CD4-positive, CD25-positive, alpha-beta regulatory T cell (primary cell): Measurements from ENCODE around the gene B4GALT2. TPM values are rescaled to one million over a fixed set of nuclear protein-coding genes. Genes with fewer than 3 reads are reported as not detected.

Experiments used
- ATAC-seq, 2 donors: fragments of 150-1000 bp; cut with Tn5 transposase; one replicate each; pipeline ENCODE4 v1.10.0; 2021; ENCODE audit warnings: low read depth in 2 of 2, moderate number of reproducible peaks in 2 of 2, moderate library complexity in 1 of 2
- DNase-seq, 3 donors: peaks; one replicate each; pipeline versions ENCODE4 v3.0.0 to v3.0.0-alpha.2; 2012 to 2022; ENCODE audit warnings: mixed read lengths in 1 of 3
- H3K27ac ChIP-seq: one replicate; pipeline ENCODE4 v1.7.0; 2013; ENCODE audit warnings: mild to moderate bottlenecking, low read length; ENCODE audit not compliant: insufficient read depth, poor library complexity, severe bottlenecking
- H3K27me3 ChIP-seq: one replicate; pipeline ENCODE4 v1.7.0; 2013; ENCODE audit warnings: low read length; ENCODE audit not compliant: control insufficient read depth, insufficient read depth
- H3K36me3 ChIP-seq: one replicate; pipeline ENCODE4 v1.7.0; 2013; ENCODE audit warnings: mild to moderate bottlenecking, low read length, moderate library complexity; ENCODE audit not compliant: control insufficient read depth, insufficient read depth
- H3K4me1 ChIP-seq: 2 replicates; pipeline ENCODE4 v1.7.0; 2013; ENCODE audit warnings: mild to moderate bottlenecking, low read length; ENCODE audit not compliant: insufficient read depth, control insufficient read depth, poor library complexity, severe bottlenecking
- H3K4me3 ChIP-seq: one replicate; pipeline ENCODE4 v1.7.0; 2013; ENCODE audit warnings: low read depth, mild to moderate bottlenecking, low read length, moderate library complexity
- H3K9me3 ChIP-seq, 2 experiments: 1 replicate in 1 of 2; 2 replicates in 1 of 2; pipeline ENCODE4 v1.7.0; 2013; ENCODE audit warnings: low read length in 2 of 2, mild to moderate bottlenecking in 1 of 2, moderate library complexity in 1 of 2; ENCODE audit not compliant: control insufficient read depth in 2 of 2
- H3K27ac Mint-ChIP-seq, 3 donors: one replicate each; pipeline ENCODE4 v1.8.0; 2020 to 2022; ENCODE audit warnings: mild to moderate bottlenecking in 3 of 3, mixed read lengths in 3 of 3, moderate library complexity in 2 of 3
- H3K27me3 Mint-ChIP-seq: one replicate; pipeline ENCODE4 v1.8.0; 2022; ENCODE audit warnings: mild to moderate bottlenecking, mixed read lengths
- H3K36me3 Mint-ChIP-seq: one replicate; pipeline ENCODE4 v1.8.0; 2020; ENCODE audit warnings: mixed read lengths
- H3K4me1 Mint-ChIP-seq, 4 donors: one replicate each; pipeline ENCODE4 v1.8.0; 2020 to 2022; ENCODE audit warnings: mixed read lengths in 4 of 4, mild to moderate bottlenecking in 1 of 4
- H3K4me3 Mint-ChIP-seq, 4 donors: one replicate each; pipeline ENCODE4 v1.8.0; 2020 to 2022; ENCODE audit warnings: mild to moderate bottlenecking in 4 of 4, mixed read lengths in 4 of 4, moderate library complexity in 3 of 4
- H3K9me3 Mint-ChIP-seq, 7 donors: one replicate each; pipeline ENCODE4 v1.8.0; 2020 to 2022; ENCODE audit warnings: mixed read lengths in 7 of 7, mild to moderate bottlenecking in 3 of 7, moderate library complexity in 2 of 7
- polyA plus RNA-seq, 4 donors: library from polyadenylated mRNA; unstranded; fragments of 300-500 nt; fragmentation: Illumina TruSeq; gene quantifications; one replicate each; pipeline ENCODE4 v1.2.3, GENCODE V29; 2021
- total RNA-seq: library from RNA; stranded (reverse); gene quantifications from one replicate; pipeline ENCODE4 v1.2.3, GENCODE V29; 2022

B4GALT2 gene
- total and polyA plus RNA-seq, 5 donors from 2014 or later, result 0.20 to 0.86 (median 0.32) TPM

GRCh38 chr1:43979528-43980254 is 681 bp downstream of the B4GALT2 start:
- no peaks in the 10 kb centered on the region for H3K27me3 Mint-ChIP-seq
- no peaks in the 10 kb centered on the region for H3K27me3 ChIP-seq
- no peak overlapping the region for H3K27ac Mint-ChIP-seq
- peaks cover 0 to 1% (median 0%) of the 10 kb centered on the region in 7 donors for H3K9me3 Mint-ChIP-seq
- peaks cover 20% of the 10 kb centered on the region for H3K36me3 ChIP-seq
- H3K4me1 ChIP-seq, result peaks cover 34% of the 10 kb centered on the region
- DNase-seq (peak in 1 of 3 donors; percentile 33), ATAC-seq (no peak)
- peaks cover 18% of the 10 kb centered on the region for H3K36me3 Mint-ChIP-seq
- H3K9me3 ChIP-seq, result no peaks in the 10 kb centered on the region
- H3K4me3 ChIP-seq, result peak overlapping the region; percentile 37
- H3K27ac ChIP-seq, result no peak overlapping the region
- peaks cover 7 to 55% (median 25%) of the 10 kb centered on the region in 4 donors for H3K4me1 Mint-ChIP-seq
- peak overlapping the region; percentile 79 to 90 (median 87) for H3K4me3 Mint-ChIP-seq

GRCh38 chr1:43980255-43981134 is 1.5 kb downstream of the B4GALT2 start:
- Histone ChIP-seq H3K9me3 (no peaks in the 10 kb centered on the region), H3K27ac (no peak overlapping the region), H3K36me3 (peaks cover 20% of the 10 kb centered on the region), H3K4me1 (peaks cover 30% of the 10 kb centered on the region), H3K27me3 (no peaks in the 10 kb centered on the region), H3K4me3 (no peak overlapping the region)
- Mint-ChIP-seq H3K4me3 (peak overlapping the region; percentile 79 to 90 (median 87)), H3K27ac (no peak overlapping the region), H3K36me3 (peaks cover 18% of the 10 kb centered on the region), H3K4me1 (peaks cover 7 to 54% (median 25%) of the 10 kb centered on the region in 4 donors), H3K27me3 (no peaks in the 10 kb centered on the region), H3K9me3 (peaks cover 0 to 1% (median 0%) of the 10 kb centered on the region in 7 donors)
- DNase-seq (no peak), ATAC-seq (no peak)

GRCh38 chr1:43981135-43981491 is 2.1 kb downstream of the B4GALT2 start:
- Mint-ChIP-seq H3K4me1 (peaks cover 7 to 48% (median 23%) of the 10 kb centered on the region in 4 donors), H3K9me3 (peaks cover 0 to 1% (median 0%) of the 10 kb centered on the region in 7 donors), H3K27ac (no peak overlapping the region), H3K4me3 (peak overlapping the region in 3 of 4 donors; percentile 18 to 79 (median 48)), H3K36me3 (peaks cover 18% of the 10 kb centered on the region), H3K27me3 (no peaks in the 10 kb centered on the region)
- peaks cover 20% of the 10 kb centered on the region for H3K36me3 ChIP-seq
- H3K27ac ChIP-seq, result no peak overlapping the region
- no peaks in the 10 kb centered on the region for H3K27me3 ChIP-seq
- no peak for DNase-seq
- peaks cover 24% of the 10 kb centered on the region for H3K4me1 ChIP-seq
- no peak for ATAC-seq
- H3K9me3 ChIP-seq, result no peaks in the 10 kb centered on the region
- H3K4me3 ChIP-seq, result no peak overlapping the region

GRCh38 chr1:43981636-43982035 is 2.6 kb downstream of the B4GALT2 start:
- H3K27me3 Mint-ChIP-seq, result no peaks in the 10 kb centered on the region
- no peak overlapping the region for H3K27ac Mint-ChIP-seq
- DNase-seq, result no peak
- Histone ChIP-seq H3K4me1 (peaks cover 19% of the 10 kb centered on the region), H3K9me3 (no peaks in the 10 kb centered on the region), H3K27me3 (no peaks in the 10 kb centered on the region), H3K36me3 (peaks cover 16% of the 10 kb centered on the region), H3K27ac (no peak overlapping the region), H3K4me3 (no peak overlapping the region)
- peaks cover 0 to 1% (median 0%) of the 10 kb centered on the region in 7 donors for H3K9me3 Mint-ChIP-seq
- H3K36me3 Mint-ChIP-seq, result peaks cover 18% of the 10 kb centered on the region
- peaks cover 7 to 43% (median 20%) of the 10 kb centered on the region in 4 donors for H3K4me1 Mint-ChIP-seq
- no peak for ATAC-seq
- peak overlapping the region in 2 of 4 donors; percentile 13 to 79 for H3K4me3 Mint-ChIP-seq

- H3K27ac Mint-ChIP-seq, result no peak overlapping the region
- no peaks in the 10 kb centered on the region for H3K27me3 Mint-ChIP-seq
- peaks cover 12% of the 10 kb centered on the region for H3K36me3 Mint-ChIP-seq
- Histone ChIP-seq H3K27me3 (no peaks in the 10 kb centered on the region), H3K36me3 (peaks cover 10% of the 10 kb centered on the region), H3K27ac (no peak overlapping the region), H3K4me3 (no peak overlapping the region), H3K4me1 (peaks cover 13% of the 10 kb centered on the region), H3K9me3 (no peaks in the 10 kb centered on the region)
- DNase-seq (no peak), ATAC-seq (no peak)
- H3K4me1 Mint-ChIP-seq, result peaks cover 3 to 37% (median 14%) of the 10 kb centered on the region in 4 donors
- peak overlapping the region in 2 of 4 donors; percentile 65 to 66 for H3K4me3 Mint-ChIP-seq
- peaks cover 0 to 1% (median 0%) of the 10 kb centered on the region in 7 donors for H3K9me3 Mint-ChIP-seq
Measured at GRCh38 chr1:43982241-43982640, 3.2 kb downstream of the B4GALT2 start.

GRCh38 chr1:43982808-43983207 is 3.8 kb downstream of the B4GALT2 start:
- no peak overlapping the region for H3K27ac Mint-ChIP-seq
- H3K4me1 Mint-ChIP-seq, result peaks cover 0 to 31% (median 9%) of the 10 kb centered on the region in 4 donors
- peaks cover 6% of the 10 kb centered on the region for H3K36me3 Mint-ChIP-seq
- H3K4me3 Mint-ChIP-seq, result peak overlapping the region in 2 of 4 donors; percentile 65 to 66
- H3K9me3 Mint-ChIP-seq, result peaks cover 0 to 1% (median 0%) of the 10 kb centered on the region in 7 donors
- no peak for DNase-seq
- no peaks in the 10 kb centered on the region for H3K27me3 ChIP-seq
- H3K4me1 ChIP-seq, result peaks cover 12% of the 10 kb centered on the region
- no peaks in the 10 kb centered on the region for H3K9me3 ChIP-seq
- H3K27me3 Mint-ChIP-seq, result no peaks in the 10 kb centered on the region
- H3K36me3 ChIP-seq, result peaks cover 5% of the 10 kb centered on the region
- no peak for ATAC-seq
- H3K4me3 ChIP-seq, result no peak overlapping the region
- H3K27ac ChIP-seq, result no peak overlapping the region

GRCh38 chr1:43983253-43983899 is 4.4 kb downstream of the B4GALT2 start:
- H3K9me3 ChIP-seq, result no peaks in the 10 kb centered on the region
- H3K4me1 ChIP-seq, result peaks cover 11% of the 10 kb centered on the region
- Mint-ChIP-seq H3K27me3 (no peaks in the 10 kb centered on the region), H3K9me3 (peaks cover 0 to 1% (median 0%) of the 10 kb centered on the region in 7 donors), H3K4me3 (peak overlapping the region in 3 of 4 donors; percentile 5 to 64 (median 42)), H3K4me1 (peaks cover 0 to 26% (median 6%) of the 10 kb centered on the region in 4 donors), H3K36me3 (peaks cover under 1% of the 10 kb centered on the region), H3K27ac (no peak overlapping the region)
- H3K27ac ChIP-seq, result no peak overlapping the region
- no peaks in the 10 kb centered on the region for H3K36me3 ChIP-seq
- ATAC-seq (no peak), DNase-seq (no peak)
- no peak overlapping the region for H3K4me3 ChIP-seq
- H3K27me3 ChIP-seq, result no peaks in the 10 kb centered on the region
